Spleen (tissue), 7 donors: Measurements from ENCODE around the gene ESYT3.

Experiments used
- CTCF ChIP-seq, 11 experiments: fragments of 200-600 bp in 7 of 11; fragments of 450-650 bp in 4 of 11; sonication (generic) in 4 of 11; IDR thresholded peaks in 8 of 11; conservative IDR thresholded peaks in 3 of 11; 1 replicate in 7 of 11; 2 replicates in 4 of 11; pipeline versions ENCODE4 v1.4.0 to v1.8.0; 2016 to 2021; ENCODE audit warnings: antibody characterized with exemption in 11 of 11, inconsistent platforms in 4 of 11, mild to moderate bottlenecking in 1 of 11
- POLR2A ChIP-seq, 3 donors: fragments of 450-650 bp; IDR thresholded peaks; one replicate each; pipeline ENCODE4 v1.5.1; 2017; ENCODE audit warnings: antibody characterized with exemption in 3 of 3, mild to moderate bottlenecking in 1 of 3
- POLR2AphosphoS5 ChIP-seq, 3 donors: sonication (generic); formaldehyde crosslinking; IDR thresholded peaks; one replicate each; pipeline ENCODE4 v1.5.1; 2017; ENCODE audit warnings: antibody characterized with exemption in 3 of 3
- donor health status: DM: no; HTN: no; CAD: no; lungs with moderate emphysema.
- donor health status: DM: no; HTN: no; CAD: no.
- donor health status: DM: no; HTN: no; CAD: no.

GRCh38 chr3:138424323-138424722 lies 10.1 kb upstream of the ESYT3 start:
- TF ChIP-seq CTCF (IDR thresholded peaks at IDR 0.05 in 8 of 11, conservative IDR thresholded peaks at IDR 0.05 in 3 of 11) (no peak), POLR2AphosphoS5 (IDR thresholded peaks at IDR 0.05) (no peak), POLR2A (IDR thresholded peaks at IDR 0.05) (no peak)
